NB4 (cell line): ENCODE data around the gene EZH1.

Source experiments
- DNase-seq: peaks from one replicate; pipeline ENCODE4 v3.0.0; 2010; ENCODE audit warnings: low read depth
- H3K4me3 ChIP-seq: one replicate; pipeline ENCODE4 v1.5.1; 2011; ENCODE audit warnings: mild to moderate bottlenecking, low read depth, low read length, moderate library complexity
- MAX ChIP-seq: IDR thresholded peaks from 2 replicates; pipeline ENCODE4 v1.6.1; 2011; ENCODE audit warnings: low read depth, low read length
- MYC ChIP-seq: IDR thresholded peaks from 2 replicates; pipeline ENCODE4 v1.6.1; 2011; ENCODE audit warnings: low read depth, low read length
- POLR2A ChIP-seq: IDR thresholded peaks from 2 replicates; pipeline ENCODE4 v1.6.1; 2011; ENCODE audit warnings: mild to moderate bottlenecking; ENCODE audit not compliant: insufficient read length; ENCODE audit errors: extremely low read depth
- TF ChIP-seq, protein P1 (sequence below): IDR thresholded peaks from one replicate; pipeline ENCODE4 v1.5.1; 2012; ENCODE audit warnings: low read depth, low read length

EZH1 gene

GRCh38 chr17:42784409-42784808, 39.6 kb upstream of the EZH1 start:
- TF ChIP-seq, protein P1, sequence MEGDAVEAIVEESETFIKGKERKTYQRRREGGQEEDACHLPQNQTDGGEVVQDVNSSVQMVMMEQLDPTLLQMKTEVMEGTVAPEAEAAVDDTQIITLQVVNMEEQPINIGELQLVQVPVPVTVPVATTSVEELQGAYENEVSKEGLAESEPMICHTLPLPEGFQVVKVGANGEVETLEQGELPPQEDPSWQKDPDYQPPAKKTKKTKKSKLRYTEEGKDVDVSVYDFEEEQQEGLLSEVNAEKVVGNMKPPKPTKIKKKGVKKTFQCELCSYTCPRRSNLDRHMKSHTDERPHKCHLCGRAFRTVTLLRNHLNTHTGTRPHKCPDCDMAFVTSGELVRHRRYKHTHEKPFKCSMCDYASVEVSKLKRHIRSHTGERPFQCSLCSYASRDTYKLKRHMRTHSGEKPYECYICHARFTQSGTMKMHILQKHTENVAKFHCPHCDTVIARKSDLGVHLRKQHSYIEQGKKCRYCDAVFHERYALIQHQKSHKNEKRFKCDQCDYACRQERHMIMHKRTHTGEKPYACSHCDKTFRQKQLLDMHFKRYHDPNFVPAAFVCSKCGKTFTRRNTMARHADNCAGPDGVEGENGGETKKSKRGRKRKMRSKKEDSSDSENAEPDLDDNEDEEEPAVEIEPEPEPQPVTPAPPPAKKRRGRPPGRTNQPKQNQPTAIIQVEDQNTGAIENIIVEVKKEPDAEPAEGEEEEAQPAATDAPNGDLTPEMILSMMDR, result no peak
- TF ChIP-seq MYC, result no peak
- TF ChIP-seq POLR2A, result no peak
- no peak for TF ChIP-seq MAX
- peak; percentile 51 for DNase-seq
- H3K4me3 ChIP-seq, result no peak overlapping the region

GRCh38 chr17:42783791-42784138, 38.9 kb upstream of the EZH1 start:
- no peak overlapping the region for H3K4me3 ChIP-seq
- TF ChIP-seq MYC, result no peak
- no peak for TF ChIP-seq MAX
- no peak for TF ChIP-seq POLR2A
- TF ChIP-seq, protein P1, result no peak
- DNase-seq, result no peak

DNA sequence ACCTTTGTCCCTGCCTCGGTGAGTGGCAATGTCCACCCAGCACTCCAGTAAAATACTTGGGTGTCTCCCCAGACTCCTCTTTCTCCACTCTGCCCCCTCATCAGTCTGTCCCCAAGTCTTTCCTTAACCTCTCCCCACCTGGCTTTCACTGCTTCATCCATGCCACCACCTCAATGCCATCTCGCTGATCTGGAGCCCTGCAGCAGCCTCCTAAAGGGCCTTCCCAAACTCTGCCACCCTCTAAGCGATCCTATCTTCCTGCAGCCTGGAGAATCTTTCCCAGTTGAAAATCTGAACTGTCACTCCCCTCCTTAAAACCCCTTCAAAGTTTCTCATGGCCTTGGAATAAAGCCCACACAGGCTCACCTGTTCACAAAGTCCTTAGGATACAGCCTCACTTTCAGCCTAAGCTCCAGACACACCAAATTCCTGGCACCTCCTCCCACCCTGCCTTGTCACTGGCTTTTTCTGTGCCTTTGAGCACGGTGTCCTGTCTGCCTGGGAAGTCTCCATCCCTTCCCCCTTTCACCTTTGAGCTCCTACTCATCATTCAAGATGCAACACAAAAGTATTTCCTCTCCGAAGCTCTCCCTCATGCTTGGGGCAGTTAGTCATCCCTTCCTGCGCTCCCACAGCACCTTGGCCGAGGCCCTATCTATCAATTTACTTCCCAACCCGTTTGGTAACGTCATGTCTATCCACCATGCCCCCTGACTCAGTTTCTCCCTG, 38.4 kb upstream of the EZH1 start:
- no peak for DNase-seq
- TF ChIP-seq POLR2A, result no peak
- no peak for TF ChIP-seq MAX
- TF ChIP-seq, protein P1, result no peak
- TF ChIP-seq MYC, result no peak
- no peak overlapping the region for H3K4me3 ChIP-seq

GRCh38 chr17:42782166-42783061, 37.6 kb upstream of the EZH1 start:
- TF ChIP-seq MAX, result no peak
- TF ChIP-seq, protein P1, result no peak
- TF ChIP-seq POLR2A, result no peak
- no peak for TF ChIP-seq MYC
- no peak overlapping the region for H3K4me3 ChIP-seq
- DNase-seq, result no peak

DNA sequence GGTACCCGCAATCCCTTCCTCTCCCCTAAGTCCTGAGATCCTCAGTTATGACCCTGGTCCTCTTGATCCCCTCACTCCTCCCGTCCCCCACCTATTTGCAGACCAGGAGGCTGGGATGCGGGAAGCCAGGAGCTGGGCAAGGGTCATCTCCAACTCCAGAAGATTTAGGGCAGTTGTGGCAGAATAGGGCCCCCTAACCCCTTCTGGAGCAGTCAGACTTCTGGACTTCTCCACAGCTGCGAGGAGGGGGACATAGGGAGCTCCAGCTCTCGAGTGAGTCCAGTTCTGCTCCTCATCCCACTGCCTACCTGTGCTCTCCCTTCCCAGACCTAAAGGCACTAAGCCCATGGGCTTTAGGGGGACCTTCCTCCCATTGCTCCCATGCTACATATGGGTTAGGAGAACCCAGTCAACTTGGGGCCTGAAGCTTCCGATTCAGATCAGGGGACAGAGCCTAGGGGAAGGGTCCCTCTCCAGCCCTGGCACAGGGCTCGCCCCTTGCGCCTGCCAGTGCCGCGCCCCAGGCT, 36.9 kb upstream of the EZH1 start:
- no peak for TF ChIP-seq MAX
- TF ChIP-seq, protein P1, result no peak
- no peak for TF ChIP-seq MYC
- TF ChIP-seq POLR2A, result no peak
- no peak overlapping the region for H3K4me3 ChIP-seq
- DNase-seq, result no peak
